Activated naive CD8-positive, alpha-beta T cell treated with anti-CD3 and anti-CD28 coated beads for 36 hours (primary cell): Measurements from ENCODE around the gene TAOK2. TPM values are rescaled to one million over a fixed set of nuclear protein-coding genes. Genes with fewer than 3 reads are reported as not detected.
A peak's percentile ranks its signal among the peaks of the same experiment; 100 is the strongest.
"Not testable (repeated sequence)": the region's sequence is repeated elsewhere in the genome, so short reads cannot be mapped to it uniquely, and the experiment has no call there.

Experiments
- DNase-seq: peaks from one replicate; pipeline ENCODE4 v3.0.0; 2021
- H3K27ac Mint-ChIP-seq: one replicate; pipeline ENCODE4 v1.8.0; 2022; ENCODE audit warnings: mild to moderate bottlenecking, moderate library complexity, mixed read lengths
- H3K27me3 Mint-ChIP-seq: one replicate; pipeline ENCODE4 v1.8.0; 2022; ENCODE audit warnings: mild to moderate bottlenecking, mixed read lengths
- H3K36me3 Mint-ChIP-seq: one replicate; pipeline ENCODE4 v1.8.0; 2021; ENCODE audit warnings: mild to moderate bottlenecking, mixed read lengths
- H3K4me1 Mint-ChIP-seq: one replicate; pipeline ENCODE4 v1.8.0; 2021; ENCODE audit warnings: mixed read lengths
- H3K4me3 Mint-ChIP-seq: one replicate; pipeline ENCODE4 v1.8.0; 2022; ENCODE audit warnings: mild to moderate bottlenecking, moderate library complexity, mixed read lengths
- H3K9me3 Mint-ChIP-seq: one replicate; pipeline ENCODE4 v1.8.0; 2022; ENCODE audit warnings: mixed read lengths
- total RNA-seq, 2 experiments: library from RNA; stranded (reverse); gene quantifications; one replicate each; pipeline ENCODE4 v1.2.3, GENCODE V29; 2021

TAOK2 gene
- total RNA-seq, 2 experiments from 2014 or later, result 24.9 to 26.4 TPM

GRCh38 chr16:30030841-30031413 lies 57.3 kb downstream of the TAOK2 start, which contains the start of gene TLCD3B:
Gene TLCD3B, minus strand, starts transcription at chr16:30031271. Its CDS starts 744 bp downstream, at chr16:30030527.
- peaks cover 79% of the 10 kb centered on the region for H3K27me3 Mint-ChIP-seq

GRCh38 chr16:30031477-30031918 lies 57.8 kb downstream of the TAOK2 start:
- no peak for DNase-seq
- Mint-ChIP-seq H3K36me3 (no peaks in the 10 kb centered on the region), H3K27me3 (peaks cover 79% of the 10 kb centered on the region), H3K27ac (no peak overlapping the region), H3K4me1 (peaks cover 6% of the 10 kb centered on the region), H3K9me3 (no peaks in the 10 kb centered on the region), H3K4me3 (no peak overlapping the region)

More at GRCh38 chr16:30030841-30031413, 57.3 kb downstream of the TAOK2 start, which contains the start of gene TLCD3B:
- Mint-ChIP-seq H3K4me3 (peak within 1 kb of the TSS; percentile 29), H3K4me1 (peaks cover 6% of the 10 kb centered on the region), H3K36me3 (no peaks in the 10 kb centered on the region), H3K9me3 (no peaks in the 10 kb centered on the region), H3K27ac (no peak within 1 kb of the TSS)
- DNase-seq, result no peak

- H3K9me3 Mint-ChIP-seq, result no peaks in the 10 kb centered on the region
- H3K4me3 Mint-ChIP-seq, result no peak overlapping the region
- no peaks in the 10 kb centered on the region for H3K36me3 Mint-ChIP-seq
These were observed 58.6 kb downstream of the TAOK2 start for GRCh38 chr16:30032083-30032819.

GRCh38 chr16:30033270-30033669 lies 59.6 kb downstream of the TAOK2 start:
- H3K27ac Mint-ChIP-seq, result no peak overlapping the region
- no peak for DNase-seq
- H3K27me3 Mint-ChIP-seq, result peaks cover 63% of the 10 kb centered on the region
- H3K4me1 Mint-ChIP-seq, result peaks cover 6% of the 10 kb centered on the region
- H3K36me3 Mint-ChIP-seq, result no peaks in the 10 kb centered on the region
- H3K4me3 Mint-ChIP-seq, result no peak overlapping the region
- H3K9me3 Mint-ChIP-seq, result no peaks in the 10 kb centered on the region

More at GRCh38 chr16:30032083-30032819, 58.6 kb downstream of the TAOK2 start:
- Mint-ChIP-seq H3K27me3 (peaks cover 74% of the 10 kb centered on the region), H3K27ac (no peak overlapping the region), H3K4me1 (peaks cover 6% of the 10 kb centered on the region)
- DNase-seq, result peak; percentile 64

- Mint-ChIP-seq H3K27me3 (peaks cover 11% of the 10 kb centered on the region), H3K36me3 (no peaks in the 10 kb centered on the region), H3K4me3 (no peak overlapping the region), H3K4me1 (peaks cover 2% of the 10 kb centered on the region), H3K9me3 (no peaks in the 10 kb centered on the region), H3K27ac (no peak overlapping the region)
- DNase-seq, result no peak
These were observed 66.6 kb downstream of the TAOK2 start for GRCh38 chr16:30040221-30040620.

GRCh38 chr16:30040690-30041089 lies 67.0 kb downstream of the TAOK2 start:
- not testable (repeated sequence) for DNase-seq, H3K36me3 Mint-ChIP-seq, H3K27me3 Mint-ChIP-seq, H3K9me3 Mint-ChIP-seq, H3K27ac Mint-ChIP-seq, H3K4me1 Mint-ChIP-seq, H3K4me3 Mint-ChIP-seq

GRCh38 chr16:30041841-30042240 lies 68.2 kb downstream of the TAOK2 start:
- Mint-ChIP-seq H3K4me1 (peaks cover 2% of the 10 kb centered on the region), H3K4me3 (no peak overlapping the region), H3K27me3 (peaks cover 8% of the 10 kb centered on the region), H3K36me3 (no peaks in the 10 kb centered on the region), H3K27ac (no peak overlapping the region), H3K9me3 (no peaks in the 10 kb centered on the region)
- DNase-seq, result no peak

Other genes starting within 250 kb of the TAOK2 start
- gene C16orf54, start 227.9 kb upstream of the TAOK2 start, total RNA-seq, result 10 to 100 TPM; 17.3 to 19.1 TPM
- gene ZG16, start 195.6 kb upstream of the TAOK2 start, total RNA-seq, result not detected
- 100 to 1,000 TPM; 145 to 150 TPM for gene KIF22, start 183.1 kb upstream of the TAOK2 start, total RNA-seq
- 100 to 1,000 TPM; 427 to 438 TPM for gene MAZ, start 167.3 kb upstream of the TAOK2 start, total RNA-seq
- gene PRRT2, start 161.7 kb upstream of the TAOK2 start, total RNA-seq, result 1 to 10 TPM in 1 of 2 experiments, under 1 TPM in 1; 0.52 to 1.3 TPM
- gene PAGR1, start 157.7 kb upstream of the TAOK2 start, total RNA-seq, result 10 to 100 TPM; 33.7 to 34.8 TPM
- 10 to 100 TPM; 30.7 to 30.8 TPM for gene MVP, start 153.4 kb upstream of the TAOK2 start, total RNA-seq
- gene CDIPT, start 110.6 kb upstream of the TAOK2 start, total RNA-seq, result 10 to 100 TPM; 46.8 to 50.6 TPM
- under 1 TPM in 1 of 2 experiments, not detected in 1; 0.32 TPM for gene SEZ6L2, start 74.3 kb upstream of the TAOK2 start, total RNA-seq
- 1 to 10 TPM; 1.3 to 2.0 TPM for gene ASPHD1, start 73.4 kb upstream of the TAOK2 start, total RNA-seq
- 10 to 100 TPM; 27.2 to 30.3 TPM for gene KCTD13, start 47.6 kb upstream of the TAOK2 start, total RNA-seq
- gene TMEM219, start 11.8 kb upstream of the TAOK2 start, total RNA-seq, result 10 to 100 TPM; 29.3 TPM
- gene HIRIP3, start 21.7 kb downstream of the TAOK2 start, total RNA-seq, result 10 to 100 TPM; 39.5 to 41.4 TPM
- gene INO80E, start 22.4 kb downstream of the TAOK2 start, total RNA-seq, result 10 to 100 TPM; 83.8 to 91.1 TPM
- gene DOC2A, start 37.2 kb downstream of the TAOK2 start, total RNA-seq, result 1 to 10 TPM in 1 of 2 experiments, under 1 TPM in 1; 0.89 to 1.4 TPM
- gene C16orf92, start 49.3 kb downstream of the TAOK2 start, total RNA-seq, result not detected
- gene TLCD3B, start 57.4 kb downstream of the TAOK2 start, total RNA-seq, result 1 to 10 TPM; 1.2 to 2.0 TPM
- gene ALDOA, start 91.9 kb downstream of the TAOK2 start, total RNA-seq, result 1,000 to 10,000 TPM; 2,800 to 2,893 TPM
- 100 to 1,000 TPM; 125 to 127 TPM for gene PPP4C, start 102.1 kb downstream of the TAOK2 start, total RNA-seq
- 1 to 10 TPM in 1 of 2 experiments, under 1 TPM in 1; 0.74 to 1.1 TPM for gene TBX6, start 118.1 kb downstream of the TAOK2 start, total RNA-seq
- 10 to 100 TPM; 11.8 to 12.1 TPM for gene YPEL3, start 122.3 kb downstream of the TAOK2 start, total RNA-seq
- 1 to 10 TPM; 1.7 to 4.3 TPM for gene GDPD3, start 139.7 kb downstream of the TAOK2 start, total RNA-seq
- 10 to 100 TPM; 38.9 to 41.6 TPM for gene MAPK3, start 149.4 kb downstream of the TAOK2 start, total RNA-seq
- 100 to 1,000 TPM; 972 to 977 TPM for gene CORO1A, start 209.7 kb downstream of the TAOK2 start, total RNA-seq
- gene BOLA2B, start 219.8 kb downstream of the TAOK2 start, total RNA-seq, result 100 to 1,000 TPM; 252 to 257 TPM
- 10 to 100 TPM; 64.2 to 65.7 TPM for gene SLX1A, start 220.0 kb downstream of the TAOK2 start, total RNA-seq
- 10 to 100 TPM in 1 of 2 experiments, 1 to 10 TPM in 1; 9.6 to 12.3 TPM for gene SULT1A3, start 225.4 kb downstream of the TAOK2 start, total RNA-seq